IPS DF 4.7 (cell line): Measurements from ENCODE around the gene KLK2.

ENCODE experiments used
- DNase-seq: peaks from one replicate; pipeline ENCODE4 v3.0.0-alpha.2; 2013; ENCODE audit warnings: low spot score; ENCODE audit errors: extremely low read depth

KLK2 gene

DNA sequence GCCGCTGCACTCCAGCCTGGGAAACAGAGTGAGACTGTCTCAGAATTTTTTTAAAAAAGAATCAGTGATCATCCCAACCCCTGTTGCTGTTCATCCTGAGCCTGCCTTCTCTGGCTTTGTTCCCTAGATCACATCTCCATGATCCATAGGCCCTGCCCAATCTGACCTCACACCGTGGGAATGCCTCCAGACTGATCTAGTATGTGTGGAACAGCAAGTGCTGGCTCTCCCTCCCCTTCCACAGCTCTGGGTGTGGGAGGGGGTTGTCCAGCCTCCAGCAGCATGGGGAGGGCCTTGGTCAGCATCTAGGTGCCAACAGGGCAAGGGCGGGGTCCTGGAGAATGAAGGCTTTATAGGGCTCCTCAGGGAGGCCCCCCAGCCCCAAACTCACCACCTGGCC is at the start of gene KLK2:
KLK2 (plus strand) TSS at position 384 of the 400 bp plus-strand sequence. CDS start 35 bp downstream, outside the sequence.
- no peak for DNase-seq

DNA sequence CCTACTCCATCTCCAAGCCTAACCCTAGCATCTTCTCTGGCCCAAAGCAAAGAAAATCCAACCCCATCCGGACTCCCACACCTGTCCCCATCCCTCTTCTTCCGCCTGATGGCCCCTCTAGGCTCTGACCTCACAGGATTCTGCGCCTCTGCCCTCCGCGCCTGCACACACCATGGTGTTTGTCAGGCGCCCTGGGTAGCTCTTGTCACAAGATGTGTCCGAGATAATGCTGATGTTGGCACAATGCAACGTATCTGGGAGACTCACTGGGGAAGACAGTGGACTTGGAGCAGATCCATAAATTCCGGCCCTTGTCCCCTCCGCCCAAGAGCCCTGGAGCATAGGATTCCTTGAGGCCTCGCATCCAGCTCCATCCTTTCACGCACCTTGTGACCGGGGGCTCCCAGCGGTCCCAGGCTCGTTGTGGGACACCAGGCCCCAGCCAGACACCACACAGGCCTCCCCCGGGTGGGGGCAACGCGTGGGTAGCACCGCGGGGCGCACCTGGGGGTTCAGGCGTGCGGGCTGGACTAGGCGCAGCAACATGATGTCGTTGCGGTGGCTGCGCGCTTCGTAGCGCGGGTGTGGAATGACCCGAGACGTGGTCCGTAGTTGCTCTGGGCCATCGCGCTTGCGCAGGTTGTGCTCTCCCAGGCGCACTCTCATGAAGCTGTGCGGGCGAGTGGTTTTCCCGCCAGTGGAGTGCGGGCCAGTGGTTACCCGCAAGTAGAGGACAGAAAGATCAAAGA is 46.6 kb upstream of the KLK2 start:
- no peak for DNase-seq

DNA sequence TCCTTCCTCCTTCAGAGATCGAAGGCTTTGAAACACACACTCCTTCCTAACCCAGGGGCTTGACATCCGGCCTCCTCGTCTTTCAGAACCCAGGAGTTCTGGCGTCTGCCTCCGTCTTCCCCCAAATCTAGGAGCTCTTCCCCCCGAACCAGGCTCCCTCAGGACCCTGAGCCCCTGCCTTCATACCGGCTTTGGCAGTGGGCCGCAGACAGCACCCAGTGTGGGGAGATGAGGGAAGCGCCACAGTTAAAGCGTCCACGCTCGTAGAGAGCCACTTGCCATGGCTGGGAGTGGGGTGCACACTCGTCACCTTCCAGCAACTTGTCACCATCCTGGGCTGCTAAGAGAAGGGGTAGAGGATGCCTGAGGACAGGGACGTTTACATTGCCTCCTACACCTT is 45.8 kb upstream of the KLK2 start:
- DNase-seq, result no peak

- no peak for DNase-seq
Observed at GRCh38 chr19:50829801-50830200, 43.4 kb upstream of the KLK2 start.

- DNase-seq, result no peak
Observed at GRCh38 chr19:50830266-50831025, 42.8 kb upstream of the KLK2 start.

DNA sequence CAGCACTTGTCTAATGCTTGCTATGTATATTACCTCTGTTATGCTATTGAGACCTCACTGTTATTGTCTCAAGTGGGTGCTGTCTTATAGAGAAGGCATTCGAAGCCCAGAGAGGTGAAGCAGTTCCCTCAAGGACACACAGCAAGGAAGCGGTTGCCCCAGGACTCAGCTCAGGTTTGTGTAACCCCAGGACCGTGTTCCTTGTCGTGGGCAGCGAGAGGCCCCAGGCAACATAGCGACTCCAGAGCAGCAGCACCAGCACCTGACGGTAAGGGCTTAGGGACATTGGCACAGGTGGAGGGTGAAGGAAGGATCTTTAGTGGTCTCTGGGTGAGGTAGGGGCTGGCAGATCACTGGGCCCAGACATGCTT is 42.2 kb upstream of the KLK2 start:
- no peak for DNase-seq

DNA sequence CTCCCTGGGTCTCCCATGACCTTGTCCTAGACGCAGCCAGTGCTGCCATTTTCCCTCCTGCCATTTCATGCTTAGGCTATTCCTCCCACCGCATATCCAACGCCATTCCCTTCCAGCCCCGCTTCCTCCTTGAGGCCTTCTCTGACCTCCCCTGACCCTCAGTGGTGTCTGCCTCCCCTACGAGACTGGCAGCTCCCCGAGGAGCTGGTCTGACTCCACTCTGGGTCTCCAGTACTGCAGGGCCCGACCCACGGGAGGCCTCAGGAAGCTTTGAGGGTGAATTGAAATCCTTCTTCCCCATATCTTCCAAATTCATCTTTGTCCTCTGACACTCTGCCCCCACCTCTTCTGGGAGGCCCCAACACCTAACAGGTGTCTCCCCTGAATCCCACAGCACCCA is 40.6 kb upstream of the KLK2 start:
- no peak for DNase-seq

DNA sequence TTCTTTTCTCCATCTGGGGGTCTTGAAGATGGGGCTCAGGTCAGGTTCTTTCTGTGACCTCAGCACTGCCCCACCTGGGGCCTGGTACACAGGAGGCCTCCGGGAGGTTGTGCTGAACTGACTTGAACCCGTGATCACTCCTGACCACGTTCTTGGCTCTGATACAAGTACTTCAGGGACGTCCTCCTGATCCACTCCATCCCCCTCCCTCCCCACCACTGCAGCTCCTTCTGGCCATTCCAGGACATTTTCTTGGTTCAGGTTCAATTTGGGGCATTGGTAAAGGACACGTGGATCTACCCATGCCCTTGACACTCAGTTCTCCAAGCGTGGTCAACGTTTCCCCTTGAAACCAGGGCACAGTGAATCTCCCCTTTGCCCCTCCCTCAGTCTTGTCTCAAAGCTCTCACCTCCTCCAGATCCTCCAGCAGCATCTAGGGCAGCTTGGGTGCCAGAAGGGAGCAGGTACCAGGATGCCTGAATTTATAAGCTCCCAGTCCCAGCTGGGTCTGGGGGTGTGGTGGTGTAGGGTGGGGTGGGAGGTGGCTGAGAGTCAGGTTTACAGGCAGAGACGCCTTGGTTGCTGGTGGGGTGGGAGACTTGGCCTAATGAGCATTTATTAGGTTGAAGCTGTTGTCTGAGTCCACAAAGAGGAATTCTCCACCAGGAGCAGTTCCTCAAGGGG is 40.0 kb upstream of the KLK2 start, which contains the start of gene KLK15:
KLK15 (minus strand) TSS at position 458 of the 685 bp plus-strand sequence. CDS start 2,082 bp downstream, outside the sequence.
- no peak for DNase-seq

- no peak for DNase-seq
Observed at GRCh38 chr19:50833802-50834167, 39.5 kb upstream of the KLK2 start.

DNA sequence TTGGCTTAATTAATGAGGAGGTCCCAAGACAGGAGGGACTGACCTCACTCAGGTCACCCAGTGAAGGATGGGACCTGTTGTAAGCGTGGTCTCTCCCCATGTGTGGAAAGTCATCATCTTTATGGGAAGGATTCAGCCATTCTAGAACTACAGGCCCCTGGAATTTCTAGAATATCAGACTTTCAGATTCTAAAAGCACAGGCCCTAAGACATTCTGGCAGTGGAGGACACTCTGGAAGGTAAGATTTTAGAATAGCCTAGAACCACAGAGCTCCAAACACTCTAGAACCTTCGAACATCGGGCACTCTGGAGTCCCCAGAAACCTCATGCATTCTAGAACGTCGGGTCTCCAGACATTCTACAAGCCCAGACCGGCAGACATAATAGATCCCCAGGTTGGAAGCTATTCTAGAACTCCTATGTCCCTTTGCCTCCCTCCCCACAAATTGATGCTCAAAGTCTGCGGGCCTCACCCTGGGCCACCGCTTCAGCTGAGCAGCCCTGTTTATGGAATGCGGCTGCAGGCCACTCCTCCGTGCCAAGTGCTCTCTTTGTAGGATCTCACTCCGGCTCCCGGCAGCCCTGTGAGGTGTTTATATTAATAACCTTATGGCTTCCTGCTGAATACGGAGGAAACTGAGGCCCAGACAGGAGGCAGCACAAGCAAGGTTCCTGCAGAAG is 38.0 kb upstream of the KLK2 start:
- no peak for DNase-seq

- no peak for DNase-seq
Observed at GRCh38 chr19:50835785-50836542, 37.3 kb upstream of the KLK2 start.

DNA sequence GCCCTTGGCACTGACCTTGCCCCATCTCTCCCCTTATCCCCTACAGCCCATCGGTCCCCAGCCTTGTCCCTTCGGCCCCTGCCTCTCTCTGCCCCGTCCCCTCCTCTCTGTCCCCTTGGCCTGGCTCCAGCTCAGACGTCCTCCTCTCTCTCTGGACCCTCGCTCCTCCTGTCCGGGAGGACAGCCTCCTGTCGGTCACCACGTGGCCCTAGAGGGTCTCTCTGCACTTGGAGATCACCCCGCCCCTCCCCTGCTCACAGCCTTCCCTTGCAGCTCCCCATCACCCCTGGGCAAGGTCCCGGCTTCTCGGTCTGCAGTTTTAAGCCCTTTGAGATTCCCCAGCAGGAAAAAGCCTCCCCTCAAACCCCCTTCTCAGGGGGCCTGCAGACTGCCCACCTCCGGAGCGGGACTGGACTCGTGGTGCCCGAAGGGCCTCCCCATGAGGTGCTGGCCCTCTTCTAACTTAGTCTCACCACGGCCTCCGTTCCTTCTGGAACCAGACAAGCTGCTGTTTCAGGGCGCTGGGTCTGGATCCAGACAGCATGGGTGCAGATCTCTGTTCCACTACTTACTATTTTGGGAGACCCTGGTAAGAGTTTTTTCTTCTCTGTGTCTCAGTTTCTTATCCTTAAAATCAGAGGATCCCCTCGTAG is 36.6 kb upstream of the KLK2 start:
- no peak for DNase-seq

DNA sequence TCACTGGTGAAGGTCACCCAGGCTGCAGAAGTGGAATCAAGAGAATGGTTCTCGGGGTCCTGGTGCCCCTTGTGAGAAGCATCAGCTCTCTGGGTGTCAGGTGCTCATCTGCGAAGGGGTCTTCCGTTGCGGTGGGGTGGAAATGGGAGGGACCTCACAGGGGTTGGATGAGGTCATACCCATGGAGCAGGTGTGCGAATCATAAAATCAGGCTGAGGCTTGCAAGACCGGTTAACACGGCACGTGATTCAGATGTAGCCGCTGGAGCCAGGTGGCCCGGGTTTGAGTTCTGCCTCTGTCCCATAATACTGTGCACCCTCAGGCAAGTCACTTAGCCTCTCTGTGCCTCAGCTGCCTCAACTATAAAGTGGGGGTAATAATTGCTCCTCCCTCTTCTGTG is 35.9 kb upstream of the KLK2 start:
- DNase-seq, result no peak

- DNase-seq, result no peak
Observed at GRCh38 chr19:50838239-50838638, 35.0 kb upstream of the KLK2 start.

GRCh38 chr19:50839712-50840655 is 33.3 kb upstream of the KLK2 start:
- DNase-seq, result no peak

GRCh38 chr19:50842130-50842529 is 31.1 kb upstream of the KLK2 start:
- DNase-seq, result no peak

- no peak for DNase-seq
Observed at GRCh38 chr19:50843205-50843604, 30.0 kb upstream of the KLK2 start.

- no peak for DNase-seq
Observed at GRCh38 chr19:50843701-50844221, 29.5 kb upstream of the KLK2 start.

- no peak for DNase-seq
Observed at GRCh38 chr19:50844296-50844935, 28.8 kb upstream of the KLK2 start.
